Measurements from ENCODE around the gene EPHB6.

DNA sequence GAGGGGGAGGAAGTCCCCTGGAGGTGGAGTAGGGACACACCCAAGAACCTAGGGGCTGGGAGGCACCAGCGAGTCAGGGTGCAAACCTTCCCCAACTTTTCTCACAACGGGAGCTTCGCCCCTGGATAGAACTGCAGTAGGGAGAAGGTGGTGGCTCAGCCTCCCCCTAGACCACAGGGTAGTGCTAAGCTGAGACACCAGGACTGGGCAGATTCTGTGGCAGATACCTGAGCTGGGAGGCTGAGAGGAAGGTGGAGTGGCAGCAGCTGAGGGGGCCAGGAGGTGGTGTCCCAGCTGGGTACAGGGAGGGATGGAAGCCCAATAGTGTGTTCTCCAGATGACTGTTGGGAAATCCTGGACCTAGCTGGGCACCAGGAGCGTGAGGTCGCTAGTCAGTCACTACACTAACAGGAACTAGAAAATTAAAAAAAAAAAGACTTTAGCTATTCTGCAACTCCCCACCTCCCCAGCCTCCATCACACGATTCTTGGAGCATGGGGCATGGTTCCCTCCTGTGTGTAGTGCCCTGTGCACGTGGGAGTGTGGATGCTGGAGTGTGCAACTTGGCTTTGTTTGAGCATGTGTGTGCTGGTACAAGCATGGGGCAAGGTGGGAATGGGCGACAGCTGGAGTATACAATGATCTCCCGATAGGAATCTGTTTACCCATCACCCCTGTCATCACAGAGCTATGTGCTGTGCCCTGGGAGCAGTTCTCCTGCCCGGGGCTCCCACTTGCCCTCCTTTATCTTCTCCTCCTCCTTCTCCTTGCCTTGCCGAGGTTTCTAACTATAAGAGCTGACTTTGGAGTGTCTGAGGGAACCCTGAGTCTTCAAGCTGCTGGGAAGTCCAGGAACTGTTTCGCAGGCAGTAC is 39.5 kb downstream of the EPHB6 start:
- TF ChIP-seq, protein P1, sequence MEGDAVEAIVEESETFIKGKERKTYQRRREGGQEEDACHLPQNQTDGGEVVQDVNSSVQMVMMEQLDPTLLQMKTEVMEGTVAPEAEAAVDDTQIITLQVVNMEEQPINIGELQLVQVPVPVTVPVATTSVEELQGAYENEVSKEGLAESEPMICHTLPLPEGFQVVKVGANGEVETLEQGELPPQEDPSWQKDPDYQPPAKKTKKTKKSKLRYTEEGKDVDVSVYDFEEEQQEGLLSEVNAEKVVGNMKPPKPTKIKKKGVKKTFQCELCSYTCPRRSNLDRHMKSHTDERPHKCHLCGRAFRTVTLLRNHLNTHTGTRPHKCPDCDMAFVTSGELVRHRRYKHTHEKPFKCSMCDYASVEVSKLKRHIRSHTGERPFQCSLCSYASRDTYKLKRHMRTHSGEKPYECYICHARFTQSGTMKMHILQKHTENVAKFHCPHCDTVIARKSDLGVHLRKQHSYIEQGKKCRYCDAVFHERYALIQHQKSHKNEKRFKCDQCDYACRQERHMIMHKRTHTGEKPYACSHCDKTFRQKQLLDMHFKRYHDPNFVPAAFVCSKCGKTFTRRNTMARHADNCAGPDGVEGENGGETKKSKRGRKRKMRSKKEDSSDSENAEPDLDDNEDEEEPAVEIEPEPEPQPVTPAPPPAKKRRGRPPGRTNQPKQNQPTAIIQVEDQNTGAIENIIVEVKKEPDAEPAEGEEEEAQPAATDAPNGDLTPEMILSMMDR (IDR thresholded peaks at IDR 0.05) = no peak
- no peak for TF ChIP-seq POLR2A (IDR thresholded peaks at IDR 0.05)
